Measurements from ENCODE around the gene ARRDC4. TPM values are rescaled to one million over a fixed set of nuclear protein-coding genes. Genes with fewer than 3 reads are reported as not detected.
A peak's percentile ranks its signal among the peaks of the same experiment; 100 is the strongest.

Gene ARRDC4
- total and polyA plus RNA-seq, 2 of the 4 experiments (the other 2 are of a cell fraction), result 5.3 to 9.1 TPM

DNA sequence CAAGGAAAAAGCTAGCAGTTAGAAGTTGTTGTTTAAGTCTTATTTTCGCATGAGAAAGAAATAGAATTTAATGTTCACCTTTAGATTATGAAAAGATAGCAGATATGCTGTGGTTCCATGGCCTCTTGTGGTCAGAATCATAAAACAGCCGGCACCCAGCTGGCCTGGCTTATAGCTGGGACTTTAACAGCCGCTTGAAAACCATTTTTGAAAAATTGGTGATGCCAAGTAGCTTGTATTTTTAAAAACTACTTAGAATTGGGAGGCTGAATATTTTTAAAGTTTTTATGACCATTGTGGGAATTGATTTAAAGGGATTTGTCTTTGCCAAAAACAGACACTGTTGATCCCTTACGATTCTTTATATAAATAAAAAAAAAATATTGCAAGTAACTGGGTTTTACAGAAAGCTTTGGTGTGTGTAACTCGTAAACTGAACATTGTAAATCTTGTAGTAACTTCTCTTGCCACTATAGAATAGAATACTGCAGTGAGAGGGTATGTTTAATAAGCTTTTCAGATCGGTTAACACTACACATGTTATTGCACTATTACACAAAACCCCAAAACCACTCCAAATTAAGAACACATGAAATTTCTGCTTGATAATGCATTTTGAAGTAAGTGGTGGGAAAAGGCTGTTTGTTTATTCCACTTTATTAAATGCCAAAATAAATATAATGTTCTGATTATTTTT is 6.6 kb downstream of the ARRDC4 start:
- Histone ChIP-seq H4K20me1 (ENCODE audit: insufficient read depth, low read length) (no peaks in the 10 kb centered on the region), H4K91ac (ENCODE audit: insufficient read depth, low read depth, low read length) (no peak overlapping the region), H2BK5ac (ENCODE audit: low read depth, low read length, poor library complexity, severe bottlenecking) (peak overlapping the region; percentile 73), H3K27me3 (ENCODE audit: control insufficient read depth, insufficient read depth, low read length) (no peaks in the 10 kb centered on the region), H3K36me3 (ENCODE audit: control insufficient read depth, insufficient read depth, low read length) (peaks cover 8% of the 10 kb centered on the region), H4K5ac (ENCODE audit: low read depth, low read length) (peak overlapping the region; percentile 35; the same call in 1 of the 2 replicates), H2BK20ac (ENCODE audit: low read depth, low read length) (no peak overlapping the region), H3K23ac (ENCODE audit: low read depth, low read length) (no peak overlapping the region), H3K9me1 (ENCODE audit: insufficient read depth, low read length) (no peaks in the 10 kb centered on the region), H3K4me2 (ENCODE audit: low read depth, low read length) (no peak overlapping the region), H3K56ac (ENCODE audit: extremely low read depth, insufficient read depth, low read length) (no peak overlapping the region), H3K9ac (ENCODE audit: low read depth, low read length) (no peak overlapping the region), H2AK9ac (replicated peaks; ENCODE audit: low read depth, low read length, poor library complexity) (no peak overlapping the region), H2AK5ac (ENCODE audit: low read depth, low read length) (no peak overlapping the region), H2AFZ (replicated peaks; ENCODE audit: low read length, poor library complexity) (no peak overlapping the region), H4K8ac (ENCODE audit: low read depth in 2 of 2, low read length in 2 of 2) (no peak overlapping the region; a peak in 1 of 4 replicates), H3K18ac (ENCODE audit: low read depth, low read length) (peak overlapping the region; percentile 78), H3K9me3 (ENCODE audit: control insufficient read depth, insufficient read depth, low read length) (no peaks in the 10 kb centered on the region), H3K27ac (ENCODE audit: insufficient read depth, low read length) (peak overlapping the region; percentile 52; the same call in 1 of the 2 replicates), H3K4ac (ENCODE audit: low read depth, low read length) (no peak overlapping the region), H3K14ac (replicated peaks; ENCODE audit: low read depth, low read length) (no peak overlapping the region), H2BK15ac (ENCODE audit: low read depth, low read length) (no peak overlapping the region; the same call in 2 of the 3 replicates), H2BK120ac (ENCODE audit: low read depth, low read length) (no peak overlapping the region; the same call in 1 of the 2 replicates), H3K4me3 (ENCODE audit: insufficient read depth, low read depth, low read length) (no peak overlapping the region), H3K79me1 (ENCODE audit: low read depth in 1 of 2, low read length in 2 of 2) (peaks cover 0 to 11% of the 10 kb centered on the region in 2 experiments; a peak in 2 of 4 replicates), H3K4me1 (ENCODE audit: control insufficient read depth, insufficient read depth, low read length) (peaks cover 13% of the 10 kb centered on the region)
- dilution Hi-C loops (cut with HindIII; ENCODE audit: low sequenced_read_pairs, unreplicated experiment), result no loop called here
- ChIA-PET CTCF (interaction anchor here (0.6 kb wide), 1 partner anchor 997 kb away, joined by 3 read pairs; no protein-coding TSS in a partner anchor), POLR2A (ENCODE audit: unreplicated experiment) (no interaction called here)
- no CpG with 5 or more reads among the region's 6 CpGs for WGBS, 2 experiments (ENCODE audit: extremely low coverage in 2 of 2, insufficient read length in 1 of 2)
- DNase-seq, result no peak
- intact Hi-C loops (cut with micrococcal nuclease), result no loop called here
- no peak for TF ChIP-seq NFE2L2 (IDR thresholded peaks at IDR 0.05; ENCODE audit: low read depth, low read length)
- no peak for TF ChIP-seq BHLHE40 (IDR thresholded peaks at IDR 0.05; ENCODE audit: low read depth, low read length)
- no peak for TF ChIP-seq FOS (IDR thresholded peaks at IDR 0.05; ENCODE audit: low read depth, low read length)
- no peak for TF ChIP-seq USF2 (IDR thresholded peaks at IDR 0.05; ENCODE audit: low read depth, low read length)
- TF ChIP-seq RCOR1 (IDR thresholded peaks at IDR 0.05; ENCODE audit: insufficient replicate concordance, low read length), result no peak
- TF ChIP-seq ELK1 (IDR thresholded peaks at IDR 0.05; ENCODE audit: borderline replicate concordance, low read depth, low read length), result no peak
- TF ChIP-seq SMC3 (IDR thresholded peaks at IDR 0.05; ENCODE audit: low read depth, low read length), result no peak
- no peak for TF ChIP-seq RFX5 (IDR thresholded peaks at IDR 0.05; ENCODE audit: low read depth, low read length)
- TF ChIP-seq MXI1 (IDR thresholded peaks at IDR 0.05; ENCODE audit: borderline replicate concordance, low read depth, low read length), result no peak
- TF ChIP-seq MAZ (IDR thresholded peaks at IDR 0.05; ENCODE audit: borderline replicate concordance, low read depth, low read length), result no peak
- TF ChIP-seq CHD1 (IDR thresholded peaks at IDR 0.05; ENCODE audit: low read depth, low read length), result no peak
- BruUV-seq (replicated peaks), result no TSS peak
- ATAC-seq (ENCODE audit: low read depth), result no peak
- in situ Hi-C loops (cut with MboI; ENCODE audit: low sequenced_read_pairs), result no loop called here

All from IMR-90 (cell line).